AG10803 (cell line): ENCODE measurements around the gene POLR3H.
"Not testable (repeated sequence)": the region's sequence is repeated elsewhere in the genome, so short reads cannot be mapped to it uniquely, and the experiment has no call there.

ENCODE experiments used
- DNase-seq: peaks from one replicate; pipeline ENCODE4 v3.0.0; 2010; ENCODE audit warnings: low read depth
- H3K4me3 ChIP-seq: 2 replicates; pipeline ENCODE4 v1.5.1; 2011; ENCODE audit warnings: mild to moderate bottlenecking, low read length, control low read depth
- CTCF ChIP-seq: conservative IDR thresholded peaks from 2 replicates; pipeline ENCODE4 v1.5.1; 2011; ENCODE audit warnings: mild to moderate bottlenecking, low read length, control low read depth, inconsistent platforms

POLR3H gene

GRCh38 chr22:41573677-41574076, 29.4 kb upstream of the POLR3H start:
- DNase-seq = no peak
- no peak overlapping the region for H3K4me3 ChIP-seq
- no peak for TF ChIP-seq CTCF

DNA sequence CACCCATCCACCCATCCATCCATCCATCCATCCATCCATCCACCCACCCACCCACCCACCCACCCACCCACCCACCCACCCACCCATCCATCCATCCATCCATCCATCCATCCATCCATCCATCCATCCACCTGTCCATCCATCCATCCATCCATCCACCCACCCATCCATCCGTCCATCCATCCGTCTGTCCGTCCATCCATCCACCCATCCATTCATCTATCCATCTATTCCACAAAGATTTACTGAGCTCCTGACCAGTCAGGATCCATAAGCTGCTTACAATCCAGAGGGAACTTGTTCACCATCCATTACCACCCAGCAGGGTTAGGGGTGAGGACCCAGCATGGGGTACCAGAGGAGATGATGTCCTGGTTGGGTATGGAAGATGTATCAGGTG, 28.0 kb upstream of the POLR3H start:
- DNase-seq, H3K4me3 ChIP-seq: not testable (repeated sequence)

DNA sequence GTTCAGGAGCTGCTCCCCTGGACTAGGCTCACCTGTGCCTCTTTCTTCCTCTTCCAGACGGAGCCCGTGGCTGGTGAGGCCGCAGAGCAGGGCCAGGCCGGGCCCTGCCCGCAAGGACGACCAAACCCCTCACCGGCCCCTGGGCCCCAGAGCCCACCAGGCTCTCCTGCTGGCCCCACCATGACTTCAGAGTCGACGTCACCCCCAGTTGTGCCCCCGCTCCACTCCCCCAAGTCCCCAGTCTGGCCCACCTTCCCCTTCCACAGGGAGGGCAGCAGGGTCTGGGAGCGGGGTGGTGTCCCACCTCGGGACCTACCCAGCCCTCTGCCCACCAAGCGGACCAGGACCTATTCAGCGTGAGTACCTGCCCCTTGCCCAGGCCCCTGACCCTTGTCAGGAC, 27.5 kb upstream of the POLR3H start:
- no peak for DNase-seq
- TF ChIP-seq CTCF = no peak
- H3K4me3 ChIP-seq = no peak overlapping the region

- DNase-seq = no peak
- H3K4me3 ChIP-seq = no peak overlapping the region
- no peak for TF ChIP-seq CTCF
Measured at GRCh38 chr22:41570221-41570620, 26.0 kb upstream of the POLR3H start.

- TF ChIP-seq CTCF = no peak
- H3K4me3 ChIP-seq = no peak overlapping the region
- DNase-seq = no peak
Measured at GRCh38 chr22:41568811-41569210, 24.5 kb upstream of the POLR3H start.

DNA sequence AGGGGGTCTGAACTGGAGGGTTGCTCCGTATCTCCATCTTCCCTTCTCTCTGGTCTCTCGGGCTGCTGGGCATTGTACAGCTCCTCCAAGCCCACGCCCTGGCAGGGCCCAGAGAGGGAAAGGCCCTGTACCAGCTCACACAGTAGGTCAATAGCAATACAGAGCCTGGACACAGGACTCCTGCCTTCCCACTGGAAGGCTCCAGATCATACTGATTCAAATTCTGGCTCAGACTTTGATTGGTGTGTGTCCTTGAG, 23.2 kb upstream of the POLR3H start:
- no peak for TF ChIP-seq CTCF
- H3K4me3 ChIP-seq = no peak overlapping the region
- no peak for DNase-seq

DNA sequence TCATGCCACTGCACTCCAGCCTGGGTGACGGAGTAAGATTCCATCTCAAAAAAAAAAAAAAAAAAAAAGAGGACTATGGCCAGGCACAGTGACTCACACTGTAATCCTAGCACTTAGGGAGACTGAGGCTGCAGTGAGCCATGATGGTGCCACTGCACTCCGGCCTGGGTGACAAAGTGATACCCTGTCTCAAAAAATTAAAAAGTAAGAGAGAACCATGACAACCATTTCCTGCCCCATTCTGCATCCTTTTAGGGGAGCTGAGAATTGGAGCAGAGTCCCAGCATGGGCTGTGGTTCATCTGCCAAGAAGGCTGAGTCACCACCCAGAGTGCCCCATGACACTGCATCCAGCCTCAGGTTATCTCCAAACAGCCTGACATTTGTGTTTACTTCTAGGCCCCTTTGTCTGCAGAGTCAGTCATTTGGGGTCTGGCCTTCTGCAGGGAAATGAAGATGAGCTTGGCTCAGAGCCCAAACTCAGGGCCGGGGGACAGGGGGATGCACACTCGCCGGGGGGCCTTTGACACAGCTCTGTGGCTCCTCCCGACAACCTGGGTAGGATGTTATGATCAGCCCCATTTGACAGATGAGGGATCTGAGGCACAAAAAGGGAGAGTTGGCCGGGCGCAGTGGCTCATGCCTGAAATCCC, 21.3 kb upstream of the POLR3H start:
- peak; percentile 70 for DNase-seq
- H3K4me3 ChIP-seq = no peak overlapping the region
- no peak for TF ChIP-seq CTCF

- DNase-seq = no peak
- TF ChIP-seq CTCF = no peak
- no peak overlapping the region for H3K4me3 ChIP-seq
Measured at GRCh38 chr22:41564563-41564962, 20.3 kb upstream of the POLR3H start.
